Frontal cortex (tissue), 4 donors: ENCODE data around the gene SUGT1. TPM values are rescaled to one million over a fixed set of nuclear protein-coding genes. Genes with fewer than 3 reads are reported as not detected.
"Not testable (repeated sequence)": the region's sequence is repeated elsewhere in the genome, so short reads cannot be mapped to it uniquely, and the experiment has no call there.

Experiments
- DNase-seq, 2 donors: peaks; one replicate each; pipeline ENCODE4 v3.0.0; 2012; ENCODE audit warnings: low spot score in 2 of 2
- FAIRE-seq: peaks from 2 replicates; lab custom pipeline; 2012; peaks lifted over from hg19 to GRCh38; lab: Jason Lieb, UNC
- total RNA-seq: library from RNA; depleted of rRNA; stranded (reverse); fragments of >200 nt; gene quantifications from one replicate; pipeline ENCODE4 v1.2.3, GENCODE V29; 2014
- donor health status: control.
- donor health status: control.
- donor health status: control.

Gene SUGT1
- total RNA-seq: 62.4 TPM

DNA sequence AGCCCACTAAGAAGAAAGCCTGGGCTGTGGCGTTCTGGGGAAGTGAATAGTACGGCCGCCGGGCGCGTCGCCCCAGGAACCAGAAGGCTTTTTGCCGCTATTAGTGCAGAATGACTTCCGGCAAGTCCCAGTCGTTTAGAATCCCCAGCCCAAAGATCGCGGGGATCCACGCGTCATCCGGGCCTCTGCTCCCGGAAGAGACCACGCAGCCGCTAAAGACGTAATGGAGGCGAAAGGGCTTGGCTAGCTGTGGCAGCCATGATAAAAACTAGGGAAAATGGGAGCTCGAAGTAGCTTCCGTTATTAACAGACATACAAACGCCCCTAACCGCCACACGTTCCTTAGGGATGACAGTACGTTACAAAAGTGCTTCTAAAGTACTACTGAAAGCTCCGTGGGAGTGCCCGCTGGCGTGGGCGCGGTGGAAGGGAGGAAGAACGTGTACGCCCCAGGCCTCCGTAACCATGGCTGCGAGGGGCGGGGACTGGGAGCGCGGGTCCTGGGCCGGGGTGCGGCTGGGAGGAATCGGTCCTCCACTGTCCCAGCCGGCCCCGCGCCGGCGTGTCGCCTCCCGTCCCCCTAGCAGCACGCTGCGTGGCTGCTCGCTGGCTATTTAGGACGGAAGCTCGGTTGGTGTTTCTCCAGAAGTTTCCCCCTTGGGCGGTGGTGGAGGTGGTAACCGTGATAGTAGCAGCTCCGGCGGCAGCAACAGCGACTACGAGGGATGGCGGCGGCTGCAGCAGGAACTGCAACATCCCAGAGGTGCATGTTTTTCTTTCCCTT lies at the start of gene SUGT1:
TSS of gene SUGT1 (plus strand) at position 641 of the 784 bp plus-strand sequence. CDS start at position 726, 85 bp downstream.
- no peak for FAIRE-seq
- peak; percentile 74 to 82 for DNase-seq

DNA sequence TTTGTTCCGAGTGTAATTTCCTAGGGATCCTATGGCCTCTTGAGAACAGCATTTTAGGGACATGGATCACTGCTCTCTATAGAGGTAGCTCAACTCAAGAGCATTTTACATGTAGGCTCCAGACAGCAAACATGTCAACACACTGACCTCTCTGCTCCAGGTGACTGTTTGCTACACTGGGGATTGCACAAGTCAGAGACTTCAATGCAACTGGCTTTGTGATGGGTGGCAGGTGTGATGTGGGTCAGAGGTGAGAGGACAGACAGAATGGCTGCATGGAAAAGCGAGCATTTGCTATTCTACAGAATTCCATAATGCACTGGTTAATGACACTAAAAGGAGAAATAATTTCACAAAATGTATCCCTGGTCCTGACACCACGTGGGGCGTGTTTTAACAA lies 49.3 kb upstream of the SUGT1 start:
- not testable (repeated sequence) for FAIRE-seq, DNase-seq

DNA sequence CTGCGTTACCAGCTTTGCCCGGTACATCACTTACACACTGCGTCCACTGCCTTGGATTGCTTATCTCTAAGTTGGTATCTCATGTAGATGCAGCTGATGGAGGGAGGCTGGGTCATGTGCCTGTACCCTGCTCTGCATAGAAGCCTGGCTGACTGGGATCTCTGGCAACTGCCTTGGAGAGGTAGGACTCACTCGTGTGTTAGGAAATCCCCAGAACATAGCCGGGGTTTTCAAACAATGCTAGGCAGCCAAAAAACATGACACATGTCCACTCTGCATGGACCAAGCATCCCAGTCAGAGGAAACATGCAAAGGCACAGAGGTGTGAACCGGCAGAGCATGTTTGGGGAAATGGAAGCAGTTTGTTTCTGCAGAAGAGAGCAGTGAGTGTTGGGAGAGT lies 46.5 kb upstream of the SUGT1 start:
- FAIRE-seq, DNase-seq: not testable (repeated sequence)

DNA sequence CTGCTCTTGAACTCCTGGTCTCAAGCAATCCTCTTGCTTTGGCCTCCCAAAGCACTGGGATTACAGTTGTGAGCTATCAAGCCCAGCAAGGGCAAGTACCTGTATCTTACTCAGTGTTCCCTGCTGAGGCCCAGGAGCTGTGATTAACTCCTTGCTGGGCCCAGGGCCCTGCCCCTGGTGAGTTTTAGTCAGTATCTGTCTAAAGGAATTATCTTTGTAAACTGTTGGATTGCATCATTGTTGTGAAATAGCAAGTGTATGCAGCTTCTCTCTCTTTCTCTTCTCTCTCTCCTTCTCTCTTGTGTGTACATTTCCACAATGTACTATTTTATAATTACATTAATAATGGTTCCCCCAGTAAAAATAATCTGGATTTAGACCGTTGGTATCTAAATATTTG lies 45.8 kb upstream of the SUGT1 start:
- not testable (repeated sequence) for FAIRE-seq, DNase-seq

DNA sequence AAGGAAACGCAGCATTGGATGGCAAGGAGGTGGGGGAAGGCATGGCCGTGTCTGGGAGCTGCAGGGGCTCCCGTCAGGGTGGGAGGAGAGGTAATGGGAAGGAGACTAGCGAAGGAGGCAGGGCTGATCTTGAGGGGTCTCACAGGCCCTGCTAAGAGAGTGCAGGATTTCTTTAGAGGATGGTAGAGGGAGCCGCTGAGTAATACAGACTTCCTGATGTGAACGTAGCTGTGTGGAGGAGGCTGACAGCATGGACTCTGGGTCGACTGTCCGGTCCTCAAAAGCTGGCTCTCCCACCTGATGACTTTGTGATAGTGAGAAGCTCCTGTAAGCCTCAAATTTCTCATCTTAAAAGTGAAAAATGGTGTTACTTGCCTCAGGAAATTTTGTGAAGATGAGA lies 44.5 kb upstream of the SUGT1 start:
- DNase-seq, FAIRE-seq: not testable (repeated sequence)

DNA sequence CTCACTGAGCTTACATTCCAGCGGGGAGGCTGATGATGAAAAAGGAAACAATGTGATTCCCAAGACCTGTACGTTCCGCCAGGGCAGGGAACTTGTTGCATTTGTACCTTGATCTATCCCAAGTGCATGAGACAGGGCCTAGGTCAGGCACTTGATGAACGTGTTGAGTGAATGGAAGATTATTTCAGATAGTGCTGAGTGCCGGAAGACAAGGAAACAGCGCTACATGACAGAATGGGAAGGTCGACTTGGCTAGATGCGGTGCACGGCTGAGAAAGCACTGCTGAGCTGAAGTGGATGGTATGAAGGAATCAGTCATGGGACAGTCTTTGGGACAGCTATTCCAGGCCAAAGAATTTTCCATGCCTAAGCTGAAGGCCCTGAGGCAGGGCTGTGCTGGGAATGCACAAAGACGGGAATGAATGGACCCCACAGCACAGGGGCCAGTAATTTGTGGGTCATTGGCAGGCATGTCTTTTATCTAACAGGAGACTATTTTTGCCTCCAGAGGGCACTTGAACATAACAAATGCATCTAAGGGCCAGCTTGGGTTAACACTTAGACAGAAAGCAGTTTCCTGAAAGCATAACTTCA lies 43.5 kb upstream of the SUGT1 start:
- not testable (repeated sequence) for FAIRE-seq
- peak in 1 of 2 donors; percentile 27 for DNase-seq

DNA sequence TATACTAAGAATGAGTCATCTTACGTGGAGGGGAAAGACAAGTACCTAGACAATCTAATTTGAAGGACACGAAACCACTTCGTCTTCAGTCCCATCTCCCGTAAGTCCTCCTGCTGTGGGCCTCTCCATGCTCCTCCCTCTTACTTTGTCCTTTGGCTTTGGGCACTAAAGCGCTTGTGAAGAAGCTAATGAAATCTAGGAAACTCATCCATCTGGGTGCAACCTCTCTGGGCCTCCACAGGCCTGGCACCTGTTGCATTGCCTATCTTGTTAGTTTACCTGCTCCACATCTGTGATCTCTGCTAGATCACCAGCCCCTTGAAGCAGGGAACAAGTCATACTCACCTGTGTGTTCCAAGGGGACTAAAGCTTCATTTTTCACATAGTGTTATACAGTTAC lies 42.5 kb upstream of the SUGT1 start:
- DNase-seq, FAIRE-seq: not testable (repeated sequence)

DNA sequence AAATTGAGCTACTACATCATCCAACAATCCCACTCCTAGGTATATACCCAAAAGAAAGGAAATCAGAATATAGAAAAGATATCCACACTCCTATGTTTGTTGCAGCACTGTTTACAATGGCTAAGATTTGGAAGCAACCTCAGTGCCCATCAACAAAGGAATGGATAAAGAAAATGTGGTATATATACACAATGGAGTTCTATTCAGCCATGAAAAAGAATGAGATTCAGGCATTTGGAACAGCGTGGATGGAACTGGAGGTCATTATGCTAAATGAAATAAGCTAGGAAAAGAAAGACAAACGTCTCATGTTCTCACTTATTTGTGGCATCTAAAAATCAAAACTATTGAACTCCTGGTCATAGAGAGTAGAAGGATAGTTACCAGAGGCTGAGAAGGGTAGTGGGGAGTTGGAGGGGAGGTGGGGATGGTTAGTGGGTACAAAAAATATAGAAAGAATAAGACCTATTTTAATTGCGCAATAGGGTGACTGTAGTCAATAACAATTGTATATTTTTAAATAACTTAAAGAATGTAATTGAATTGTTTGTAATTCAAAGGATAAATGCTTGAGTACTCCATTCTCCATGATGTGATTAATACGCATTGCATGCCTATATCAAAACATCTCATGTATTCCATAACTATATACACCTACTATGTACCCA lies 37.4 kb upstream of the SUGT1 start:
- DNase-seq: no peak
- FAIRE-seq: no peak

DNA sequence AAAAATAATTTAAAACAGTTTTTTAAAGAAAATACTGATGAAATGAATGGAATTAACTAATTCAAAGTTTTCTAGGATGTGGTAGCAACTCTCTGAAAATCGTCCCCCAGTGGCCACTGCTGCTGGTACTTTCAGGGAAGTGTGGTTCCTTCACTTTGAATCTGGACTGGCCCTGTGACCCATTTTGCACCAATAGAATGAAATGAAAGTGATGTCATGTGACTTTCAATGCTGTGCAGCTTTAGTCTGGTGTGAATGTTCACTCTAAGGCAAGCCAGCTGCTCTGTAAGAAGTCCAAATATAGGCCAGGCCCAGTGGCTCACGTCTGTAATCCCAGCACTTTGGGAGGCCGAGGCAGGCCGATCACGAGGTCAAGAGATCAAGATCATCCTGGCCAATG lies 36.8 kb upstream of the SUGT1 start:
- FAIRE-seq (no peak), DNase-seq (no peak)

DNA sequence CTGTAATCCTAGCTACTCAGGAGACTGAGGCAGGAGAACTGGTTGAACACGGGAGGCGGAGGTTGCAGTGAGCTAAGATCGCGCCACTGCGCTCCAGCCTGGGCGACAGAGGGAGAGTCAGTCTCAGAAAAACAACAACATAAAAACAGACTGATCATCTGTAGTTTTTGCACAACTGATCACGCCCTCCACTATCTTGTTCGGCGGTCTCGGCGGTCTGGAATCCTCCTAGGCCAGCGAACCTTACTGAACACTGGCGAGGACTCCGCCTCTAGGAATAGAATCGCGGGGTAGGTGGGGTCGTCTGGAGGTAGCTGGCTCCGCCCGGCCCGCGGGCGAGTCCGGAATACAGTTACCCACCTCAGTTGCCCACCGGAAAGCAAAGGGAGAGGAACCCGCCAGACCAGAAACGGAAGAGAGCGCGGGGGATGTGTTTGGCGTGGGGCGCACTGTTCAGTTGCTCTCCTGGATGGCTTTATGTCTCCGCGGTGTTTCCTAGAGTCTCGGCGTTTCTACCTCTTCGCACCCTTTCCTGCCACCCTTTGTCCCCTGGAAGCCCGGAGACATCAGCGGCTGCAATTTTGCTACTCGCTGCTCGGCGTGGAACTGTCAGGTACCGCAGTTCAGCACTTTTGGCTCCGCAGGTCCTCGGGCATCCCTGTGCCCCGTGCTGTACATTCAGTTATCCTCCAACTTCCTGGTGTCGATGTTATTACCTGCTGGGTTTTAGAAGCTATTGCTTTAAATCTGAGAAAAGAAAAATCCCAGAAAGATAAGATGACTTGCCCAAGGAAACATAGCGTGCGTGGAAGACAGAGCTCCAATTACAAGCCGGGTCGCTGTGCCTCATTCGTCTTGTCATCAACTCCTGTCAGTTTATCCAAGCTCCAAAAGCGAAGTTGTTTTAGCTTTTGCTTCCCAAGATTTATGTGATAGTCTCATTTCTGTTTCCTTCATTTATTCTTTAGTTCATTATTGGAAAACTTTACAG lies 35.3 kb upstream of the SUGT1 start:
- FAIRE-seq: no peak

DNA sequence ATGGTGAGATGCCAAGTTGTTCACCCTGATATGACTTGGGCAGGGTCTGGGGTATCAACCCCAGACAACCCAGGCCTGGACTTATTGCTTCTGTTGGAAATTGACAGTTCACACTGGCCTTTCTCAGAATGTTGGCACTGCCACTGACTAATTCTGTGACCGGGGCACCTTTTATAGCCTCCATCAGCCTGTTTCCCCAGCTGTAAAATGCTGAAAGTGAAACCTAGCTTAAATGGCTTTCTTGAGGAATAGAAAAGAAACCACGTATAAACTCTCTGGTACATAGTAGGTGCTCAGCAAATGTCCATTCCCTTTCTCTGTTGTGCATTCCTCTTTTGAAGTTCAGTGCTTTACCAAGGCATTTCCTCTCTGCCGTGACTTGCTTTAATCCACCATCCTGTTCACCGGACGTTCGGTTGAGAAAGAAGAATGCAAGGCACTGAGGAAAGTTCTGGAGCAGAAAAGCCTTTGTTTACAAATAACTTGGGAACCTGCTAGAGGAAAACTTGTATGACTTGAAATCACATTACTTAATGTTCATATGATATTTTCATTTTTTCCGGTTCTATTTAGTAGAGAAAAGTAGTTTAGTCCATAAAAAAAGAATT lies 21.4 kb upstream of the SUGT1 start:
- not testable (repeated sequence) for FAIRE-seq, DNase-seq

More for the DNA sequence above, 35.3 kb upstream of the SUGT1 start:
- peak; percentile 33 to 68 for DNase-seq

DNA sequence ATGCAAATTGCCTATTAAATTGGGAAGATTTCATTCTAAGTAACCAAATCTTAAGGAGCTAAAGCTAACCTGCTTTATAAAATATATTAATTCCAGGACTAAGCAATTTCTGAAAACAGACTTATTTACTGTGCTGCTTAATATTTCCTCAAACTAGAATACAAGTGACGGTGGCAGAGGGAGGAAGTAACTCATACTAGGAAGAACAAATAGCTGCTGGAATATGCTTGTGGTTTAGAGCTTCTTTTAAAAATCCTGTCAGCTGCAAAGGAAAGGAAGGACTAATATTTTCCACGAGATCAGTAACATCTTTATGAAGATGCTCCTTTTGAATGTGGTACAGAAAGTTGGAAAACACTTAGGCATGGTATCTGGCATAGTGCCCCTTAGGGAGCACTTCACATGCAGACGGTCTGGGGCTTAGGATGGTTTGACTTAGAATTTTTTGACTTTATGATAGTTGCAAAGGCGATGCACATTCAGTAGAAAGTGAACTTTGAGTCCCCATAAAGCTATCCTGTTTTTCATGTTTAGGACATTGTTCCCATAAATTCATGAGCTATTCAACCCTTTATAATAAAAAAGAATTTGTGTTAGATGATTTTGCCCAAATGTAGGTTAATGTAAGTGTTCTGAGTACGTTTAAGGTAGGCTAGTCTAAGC lies 13.8 kb upstream of the SUGT1 start:
- FAIRE-seq (no peak), DNase-seq (no peak)

DNA sequence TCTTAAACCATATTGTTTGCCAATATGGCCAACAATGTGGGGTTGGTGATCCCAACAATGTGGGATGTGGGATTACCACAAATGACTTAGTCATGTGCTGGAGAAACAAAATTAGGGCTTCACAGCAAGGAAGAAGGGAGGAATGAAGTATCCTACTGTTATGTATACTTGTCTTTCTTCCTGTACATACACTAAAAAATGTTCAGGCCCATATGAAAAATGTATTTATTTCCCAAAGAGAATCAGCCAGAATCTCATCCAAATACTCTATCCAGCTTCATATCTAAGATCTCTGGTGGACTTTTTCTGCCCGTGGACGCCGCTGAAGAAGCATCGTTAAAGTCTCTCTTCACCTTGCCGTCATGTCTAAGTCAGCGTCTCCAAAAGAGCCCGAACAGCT lies 10.5 kb upstream of the SUGT1 start, which contains the start of gene HNRNPA1L2:
TSS of gene HNRNPA1L2 (plus strand) at position 301 of the 400 bp plus-strand sequence. CDS start at position 363, 62 bp downstream.
- DNase-seq (no peak), FAIRE-seq (no peak)

DNA sequence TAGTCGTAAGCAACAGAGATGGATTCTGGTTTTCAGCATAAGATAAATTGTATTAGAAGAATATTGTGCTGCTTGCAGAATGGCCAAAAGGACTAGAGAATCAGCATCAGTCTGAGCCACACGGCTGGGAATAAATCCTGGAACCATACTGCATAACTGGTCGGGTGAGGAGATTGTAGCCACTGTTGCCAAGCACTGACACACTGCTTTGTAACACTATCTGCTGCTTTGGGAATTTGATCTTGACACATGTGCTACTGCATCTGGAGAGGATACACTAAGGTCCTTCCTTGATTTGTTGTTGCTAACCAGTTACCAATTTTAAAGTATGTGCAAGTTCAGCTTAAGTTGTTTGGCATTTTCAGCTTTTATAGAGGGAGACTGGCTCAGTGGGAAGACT lies 8.5 kb upstream of the SUGT1 start:
- no peak for FAIRE-seq

DNA sequence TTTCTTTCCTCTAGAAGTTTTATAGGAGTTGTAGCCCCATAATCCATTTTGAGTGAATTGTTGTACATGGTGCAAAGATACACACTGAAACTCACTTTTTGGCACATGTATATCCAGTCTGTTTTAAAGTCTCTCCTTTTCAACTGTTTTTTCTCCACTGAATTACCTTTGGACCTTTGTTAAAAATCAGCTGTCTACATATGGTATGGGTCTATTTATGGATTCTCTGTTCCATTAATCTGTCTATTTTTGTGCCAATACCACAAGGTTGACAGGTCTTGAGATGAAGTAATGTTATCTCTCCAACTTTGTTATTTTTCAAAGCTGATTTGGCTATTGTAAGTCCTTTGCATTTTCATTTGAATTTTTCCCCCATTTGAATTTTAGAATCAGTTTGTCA lies 5.7 kb upstream of the SUGT1 start:
- no peak for FAIRE-seq
- no peak for DNase-seq

More for the DNA sequence above, 8.5 kb upstream of the SUGT1 start:
- no peak for DNase-seq

DNA sequence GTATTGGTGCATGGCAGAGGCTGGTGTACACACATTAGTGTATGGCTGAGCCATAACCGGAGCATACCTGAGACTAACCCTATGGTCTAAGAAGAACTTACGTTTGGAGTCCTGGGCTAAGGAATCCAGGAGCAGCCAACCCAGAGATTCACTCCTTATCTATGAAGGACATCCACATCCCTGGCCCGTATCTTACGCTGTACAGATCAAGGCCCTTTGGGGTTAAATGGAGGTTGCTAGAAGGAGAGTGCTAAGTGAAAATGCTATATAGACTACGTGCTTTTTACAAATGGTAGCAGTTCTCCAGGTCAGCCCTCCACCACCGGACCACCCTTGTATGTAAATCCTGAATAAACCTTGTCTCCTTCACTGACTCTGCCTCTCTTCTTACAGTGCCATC lies 1.9 kb upstream of the SUGT1 start:
- no peak for DNase-seq
- no peak for FAIRE-seq

DNA sequence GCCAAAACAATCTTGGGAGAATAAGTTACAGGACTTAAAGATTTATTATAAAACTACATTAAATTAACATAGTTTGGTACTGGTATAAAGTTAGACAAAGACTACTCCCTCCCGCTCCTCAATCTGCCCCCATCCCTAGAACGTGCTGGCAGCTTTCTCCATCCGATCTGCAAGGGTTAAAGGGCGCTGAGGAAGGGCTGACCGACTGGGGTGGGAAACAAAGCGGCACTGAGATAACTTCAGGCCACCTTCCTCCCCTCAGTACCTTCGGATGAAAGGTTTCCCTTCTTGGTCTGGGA lies 790 bp upstream of the SUGT1 start:
- FAIRE-seq: no peak
- no peak for DNase-seq

DNA sequence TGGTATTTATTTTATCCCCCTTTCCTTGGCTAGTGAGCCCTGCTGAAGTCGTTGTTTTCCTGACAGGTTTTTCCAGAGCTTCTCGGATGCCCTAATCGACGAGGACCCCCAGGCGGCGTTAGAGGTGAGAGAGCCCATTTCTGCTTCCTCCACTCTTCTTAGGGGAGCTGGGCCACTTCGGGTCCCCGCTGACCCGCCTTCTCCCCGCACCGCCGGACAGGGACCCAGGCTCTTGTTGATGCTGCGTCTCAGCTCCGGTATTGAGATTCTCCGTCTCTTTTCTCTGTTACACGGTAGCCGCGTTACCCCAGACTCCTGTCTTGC lies 306 bp downstream of the SUGT1 start:
- DNase-seq (no peak), FAIRE-seq (no peak)

DNA sequence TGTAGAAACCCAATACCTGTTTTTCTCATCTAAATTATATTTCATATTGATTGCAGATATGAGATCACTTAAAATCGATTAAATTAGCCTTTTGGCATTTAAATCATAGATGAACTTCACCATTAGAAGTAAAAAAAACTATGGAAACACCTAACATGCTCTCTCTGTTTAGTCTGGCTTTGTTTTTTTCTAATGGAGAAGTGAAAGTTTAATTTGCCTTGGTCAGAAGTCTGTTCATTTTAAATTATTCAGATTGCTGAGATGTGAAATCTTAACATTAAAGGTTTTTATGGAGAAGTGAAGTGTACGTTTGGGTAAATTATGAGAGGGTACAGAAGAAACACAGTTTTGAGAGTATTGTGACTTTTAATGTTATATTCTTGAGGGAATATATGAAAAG lies 6.7 kb downstream of the SUGT1 start:
- DNase-seq (no peak), FAIRE-seq (no peak)
